Esophagus (tissue), 2 donors: ENCODE results near the gene HEXD. TPM values are rescaled to one million over a fixed set of nuclear protein-coding genes. Genes with fewer than 3 reads are reported as not detected.

ENCODE experiments used
- H3K27ac ChIP-seq, 2 donors: one replicate each; pipeline ENCODE4 v1.5.1; 2013; ENCODE audit warnings: low read depth in 2 of 2, mild to moderate bottlenecking in 2 of 2, inconsistent platforms in 1 of 2, low read length in 1 of 2, moderate library complexity in 1 of 2
- H3K27me3 ChIP-seq, 2 donors: one replicate each; pipeline ENCODE4 v1.6.1; 2013; ENCODE audit warnings: low read length in 2 of 2, control low read depth in 1 of 2, mild to moderate bottlenecking in 1 of 2; ENCODE audit not compliant: insufficient read depth in 2 of 2, control insufficient read depth in 1 of 2
- H3K36me3 ChIP-seq, 2 donors: one replicate each; pipeline ENCODE4 v1.6.1; 2013; ENCODE audit warnings: low read length in 1 of 2; ENCODE audit not compliant: control insufficient read depth in 2 of 2, insufficient read depth in 2 of 2
- H3K4me1 ChIP-seq, 2 donors: one replicate each; pipeline ENCODE4 v1.6.1; 2013; ENCODE audit warnings: low read length in 1 of 2; ENCODE audit not compliant: control insufficient read depth in 2 of 2, insufficient read depth in 2 of 2
- H3K4me3 ChIP-seq, 2 donors: one replicate each; pipeline ENCODE4 v1.5.1; 2013; ENCODE audit warnings: low read length in 2 of 2, mild to moderate bottlenecking in 2 of 2, low read depth in 1 of 2, moderate library complexity in 1 of 2
- H3K9me3 ChIP-seq, 2 donors: one replicate each; pipeline ENCODE4 v1.6.1; 2013; ENCODE audit warnings: mild to moderate bottlenecking in 2 of 2, low read depth in 1 of 2, low read length in 1 of 2, moderate library complexity in 1 of 2; ENCODE audit not compliant: control insufficient read depth in 2 of 2, insufficient read depth in 1 of 2
- WGBS, 2 donors: extraction: QIAGEN DNeasy Blood & Tissue Kit; methylation state at CpG; one replicate each; pipeline ENCODE4 v1.1.7; 2013; 5-methylcytosine and 5-hydroxymethylcytosine counted together
- polyA plus RNA-seq, 2 donors: library from polyadenylated mRNA; stranded (reverse); fragments of 200-250 nt; gene quantifications; one replicate each; pipeline ENCODE4 v1.2.3, GENCODE V29; 2013
- donor health status: healthy with polysubstance abuse.
- donor health status: Bipolar disorder and iron deficiency.

HEXD gene
- polyA plus RNA-seq, 2 donors, result 24.0 to 46.5 TPM

- 91 to 92% methylated on average over 15 of the region's 15 CpGs for WGBS, 2 donors
- H3K27me3 ChIP-seq, result peaks cover 0 to under 1% of the 10 kb centered on the region in 2 donors
- no peak overlapping the region for H3K4me3 ChIP-seq
- H3K27ac ChIP-seq, result no peak overlapping the region
- H3K4me1 ChIP-seq, result peaks cover 0 to 4% of the 10 kb centered on the region in 2 donors
- peaks cover 0 to 25% of the 10 kb centered on the region in 2 donors for H3K36me3 ChIP-seq
- H3K9me3 ChIP-seq, result no peaks in the 10 kb centered on the region
Observed at GRCh38 chr17:82392941-82393340, 25.2 kb upstream of the HEXD start.

- Histone ChIP-seq H3K9me3 (no peaks in the 10 kb centered on the region), H3K27me3 (no peaks in the 10 kb centered on the region), H3K4me3 (no peak overlapping the region), H3K36me3 (peaks cover 0 to 27% of the 10 kb centered on the region in 2 donors), H3K4me1 (no peaks in the 10 kb centered on the region), H3K27ac (no peak overlapping the region)
- 89 to 94% methylated on average over 12 of the region's 12 CpGs for WGBS, 2 donors
Observed at GRCh38 chr17:82394278-82394677, 23.9 kb upstream of the HEXD start.

GRCh38 chr17:82396601-82397435, 21.3 kb upstream of the HEXD start:
- Histone ChIP-seq H3K27me3 (no peaks in the 10 kb centered on the region), H3K9me3 (no peaks in the 10 kb centered on the region), H3K27ac (peak overlapping the region in 1 of 2 donors; percentile 23), H3K4me3 (no peak overlapping the region), H3K4me1 (peaks cover 0 to 5% of the 10 kb centered on the region in 2 donors), H3K36me3 (peaks cover 0 to 25% of the 10 kb centered on the region in 2 donors)
- 73 to 76% methylated on average over 16 to 18 of the region's 19 CpGs for WGBS, 2 donors

GRCh38 chr17:82397449-82398335, 20.5 kb upstream of the HEXD start:
- Histone ChIP-seq H3K4me3 (no peak overlapping the region), H3K27me3 (no peaks in the 10 kb centered on the region), H3K36me3 (peaks cover 0 to 18% of the 10 kb centered on the region in 2 donors), H3K9me3 (no peaks in the 10 kb centered on the region), H3K4me1 (peaks cover 0 to 5% of the 10 kb centered on the region in 2 donors), H3K27ac (no peak overlapping the region)
- WGBS, 2 donors, result 83 to 89% methylated on average over 37 to 38 of the region's 38 CpGs

- Histone ChIP-seq H3K4me1 (peaks cover 1 to 5% of the 10 kb centered on the region in 2 donors), H3K27me3 (no peaks in the 10 kb centered on the region), H3K9me3 (no peaks in the 10 kb centered on the region), H3K27ac (no peak overlapping the region), H3K4me3 (no peak overlapping the region), H3K36me3 (peaks cover 8 to 17% of the 10 kb centered on the region in 2 donors)
- 55 to 63% methylated on average over 13 of the region's 13 CpGs for WGBS, 2 donors
Observed at GRCh38 chr17:82399041-82399441, 19.1 kb upstream of the HEXD start.

GRCh38 chr17:82399601-82400101, 18.5 kb upstream of the HEXD start:
- Histone ChIP-seq H3K27me3 (no peaks in the 10 kb centered on the region), H3K9me3 (no peaks in the 10 kb centered on the region), H3K4me3 (no peak overlapping the region), H3K36me3 (peaks cover 9 to 17% of the 10 kb centered on the region in 2 donors), H3K27ac (no peak overlapping the region), H3K4me1 (peaks cover 4 to 5% of the 10 kb centered on the region in 2 donors)
- 78 to 82% methylated on average over 18 of the region's 18 CpGs for WGBS, 2 donors

- Histone ChIP-seq H3K27ac (no peak overlapping the region), H3K27me3 (no peaks in the 10 kb centered on the region), H3K4me3 (no peak overlapping the region), H3K9me3 (no peaks in the 10 kb centered on the region), H3K36me3 (peaks cover 9 to 17% of the 10 kb centered on the region in 2 donors), H3K4me1 (peaks cover 4 to 5% of the 10 kb centered on the region in 2 donors)
- WGBS, 2 donors, result 65 to 74% methylated on average over 7 of the region's 7 CpGs
Observed at GRCh38 chr17:82400206-82400605, 17.9 kb upstream of the HEXD start.

- Histone ChIP-seq H3K9me3 (no peaks in the 10 kb centered on the region), H3K27me3 (no peaks in the 10 kb centered on the region), H3K4me3 (no peak overlapping the region), H3K27ac (no peak overlapping the region), H3K4me1 (peaks cover 4 to 5% of the 10 kb centered on the region in 2 donors), H3K36me3 (peaks cover 9 to 17% of the 10 kb centered on the region in 2 donors)
- WGBS, 2 donors, result 76 to 77% methylated on average over 19 of the region's 19 CpGs
Observed at GRCh38 chr17:82400830-82401229, 17.3 kb upstream of the HEXD start.

GRCh38 chr17:82402865-82403264, 15.3 kb upstream of the HEXD start:
- Histone ChIP-seq H3K27me3 (no peaks in the 10 kb centered on the region), H3K9me3 (no peaks in the 10 kb centered on the region), H3K4me1 (peaks cover 4 to 5% of the 10 kb centered on the region in 2 donors), H3K36me3 (peaks cover 9 to 15% of the 10 kb centered on the region in 2 donors), H3K27ac (no peak overlapping the region), H3K4me3 (no peak overlapping the region)
- WGBS, 2 donors, result 89 to 92% methylated on average over 7 of the region's 7 CpGs
